GM20431 (cell line): ENCODE data around the gene THEM5.
"Not testable (repeated sequence)": the region's sequence is repeated elsewhere in the genome, so short reads cannot be mapped to it uniquely, and the experiment has no call there.

ENCODE experiments used
- in situ Hi-C: fragments of 300-500 bp; cut with MseI, MboI; formaldehyde crosslinking; loops from one replicate; pipeline ENCODE4 v1.15.0; 2020; ENCODE audit warnings: low sequenced_read_pairs; ENCODE audit not compliant: unreplicated experiment

The THEM5 gene, protein sequence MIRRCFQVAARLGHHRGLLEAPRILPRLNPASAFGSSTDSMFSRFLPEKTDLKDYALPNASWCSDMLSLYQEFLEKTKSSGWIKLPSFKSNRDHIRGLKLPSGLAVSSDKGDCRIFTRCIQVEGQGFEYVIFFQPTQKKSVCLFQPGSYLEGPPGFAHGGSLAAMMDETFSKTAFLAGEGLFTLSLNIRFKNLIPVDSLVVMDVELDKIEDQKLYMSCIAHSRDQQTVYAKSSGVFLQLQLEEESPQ

DNA sequence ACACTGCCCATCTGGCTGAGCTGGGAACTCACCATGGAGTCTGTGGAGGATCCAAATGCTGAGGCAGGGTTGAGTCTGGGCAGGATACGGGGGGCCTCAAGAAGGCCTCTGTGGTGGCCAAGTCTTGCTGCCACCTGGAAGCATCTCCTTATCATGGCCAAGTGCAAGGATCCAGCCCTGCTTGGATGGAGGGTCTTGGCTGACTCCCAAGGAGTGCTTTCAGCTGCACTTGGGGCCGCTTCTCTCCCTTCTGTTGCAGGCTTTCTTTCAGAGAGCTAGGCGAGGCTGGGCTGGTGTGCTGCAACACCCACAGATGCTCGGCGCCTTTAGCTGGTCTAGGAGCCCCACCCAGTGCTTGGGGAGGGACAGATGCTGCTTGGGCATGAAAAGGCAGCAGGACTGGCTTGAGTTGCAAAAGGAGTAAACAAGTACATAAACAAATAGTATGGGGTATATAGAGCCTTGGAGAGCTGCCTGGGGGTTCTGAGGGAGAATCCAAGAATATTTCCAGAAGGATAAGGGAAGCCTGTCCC, at the start of gene THEM5:
Gene THEM5, minus strand, starts transcription at position 302 of the 533 bp plus-strand sequence. Its CDS starts 147 bp downstream, at position 155.
- in situ Hi-C loops = no loop called here

DNA sequence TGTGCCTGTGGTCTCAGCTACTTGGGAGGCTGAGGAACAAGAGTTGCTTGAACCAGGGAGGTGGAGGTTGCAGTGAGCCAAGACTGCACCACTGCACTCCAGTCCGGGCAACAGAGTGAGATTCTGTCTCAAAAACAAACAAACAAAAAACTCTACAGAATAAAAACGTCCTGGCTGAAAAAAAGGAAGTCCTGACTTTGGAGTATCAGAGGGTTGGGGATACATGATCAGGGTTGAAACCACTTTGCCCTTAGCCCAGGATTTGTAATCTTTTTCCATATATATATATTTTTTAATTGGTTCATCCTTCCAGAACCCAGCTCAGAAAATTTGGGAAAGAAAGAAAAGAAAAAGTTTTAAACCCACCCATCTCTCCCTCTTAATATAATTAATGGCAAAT, 49.3 kb upstream of the THEM5 start:
- in situ Hi-C loops = no loop called here

DNA sequence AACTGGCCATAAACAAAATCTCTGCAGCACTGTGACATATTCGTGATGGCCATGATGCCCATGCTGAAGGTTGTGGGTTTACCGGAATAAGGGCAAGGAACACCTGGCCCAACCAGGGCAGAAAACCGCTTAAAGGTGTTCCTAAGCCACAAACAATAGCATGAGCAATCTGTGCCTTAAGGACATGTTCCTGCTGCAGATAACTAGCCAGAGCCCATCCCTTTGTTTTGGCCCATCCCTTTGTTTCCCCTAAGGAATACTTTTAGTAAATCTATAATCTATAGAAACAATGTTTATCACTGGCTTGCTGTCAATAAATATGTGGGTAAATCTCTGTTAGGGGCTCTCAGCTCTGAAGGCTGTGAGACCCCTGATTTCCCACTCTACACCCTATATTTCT, 47.3 kb upstream of the THEM5 start:
- in situ Hi-C loops = not testable (repeated sequence)

GRCh38 chr1:151898519-151898991, 45.0 kb upstream of the THEM5 start:
- in situ Hi-C loops = no loop called here

- in situ Hi-C loops = no loop called here
These were observed 44.5 kb upstream of the THEM5 start for GRCh38 chr1:151897991-151898431.

DNA sequence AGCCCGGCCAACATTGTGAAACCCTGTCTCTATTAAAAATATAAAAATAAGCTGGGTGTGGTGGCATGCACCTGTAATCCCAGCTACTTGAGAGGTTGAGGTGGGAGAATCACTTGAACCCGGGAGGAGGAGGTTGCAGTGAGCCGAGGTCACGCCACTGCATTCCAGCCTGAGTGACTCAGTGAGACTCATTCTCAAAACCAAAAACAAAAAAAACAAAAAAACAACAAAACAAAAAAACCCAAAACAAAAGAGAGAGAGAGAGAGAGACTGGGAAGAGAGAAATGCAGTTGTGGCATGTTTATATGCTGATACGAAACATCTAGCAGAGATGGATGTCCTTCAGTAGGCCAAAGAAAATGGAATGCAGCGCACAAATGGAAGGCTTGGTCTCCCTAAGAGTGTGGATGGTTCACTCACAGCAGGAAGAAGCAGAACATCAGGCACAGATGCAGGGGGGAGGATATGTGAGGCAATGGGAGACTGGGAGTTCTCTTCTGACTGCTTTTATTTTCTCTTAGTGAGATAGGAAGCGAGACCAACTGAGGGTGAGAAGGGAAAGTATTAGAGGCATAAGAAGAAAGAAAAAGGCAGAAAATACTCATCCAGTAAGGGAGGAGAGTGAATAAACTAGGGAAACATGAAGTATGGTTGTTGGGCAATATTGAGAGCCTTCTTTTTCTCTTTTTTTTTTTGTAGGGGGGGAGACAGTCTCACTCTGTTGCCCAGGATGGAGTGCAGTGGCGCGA, 39.8 kb upstream of the THEM5 start:
- in situ Hi-C loops = no loop called here

- in situ Hi-C loops = no loop called here
These were observed 38.7 kb upstream of the THEM5 start for GRCh38 chr1:151892190-151892589.

DNA sequence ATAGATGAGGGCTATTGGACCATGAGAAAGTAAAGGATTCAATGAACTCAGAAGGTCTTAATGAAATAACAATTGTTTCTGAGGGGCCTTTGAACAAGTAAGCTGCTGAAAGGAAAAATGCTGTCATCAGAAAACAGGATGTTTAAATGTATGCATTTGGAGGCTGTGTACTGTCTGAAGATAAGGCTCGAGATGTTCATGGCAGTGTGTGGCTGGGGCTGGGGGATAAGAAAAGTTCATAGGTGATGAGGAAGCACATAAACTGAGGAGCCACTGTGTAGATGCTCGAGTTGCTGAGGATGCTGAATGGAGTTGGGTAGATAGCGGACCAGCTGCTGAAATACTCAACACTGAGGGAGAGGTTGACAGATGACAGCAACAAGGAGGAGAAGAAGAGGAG, 38.0 kb upstream of the THEM5 start:
- in situ Hi-C loops = no loop called here

DNA sequence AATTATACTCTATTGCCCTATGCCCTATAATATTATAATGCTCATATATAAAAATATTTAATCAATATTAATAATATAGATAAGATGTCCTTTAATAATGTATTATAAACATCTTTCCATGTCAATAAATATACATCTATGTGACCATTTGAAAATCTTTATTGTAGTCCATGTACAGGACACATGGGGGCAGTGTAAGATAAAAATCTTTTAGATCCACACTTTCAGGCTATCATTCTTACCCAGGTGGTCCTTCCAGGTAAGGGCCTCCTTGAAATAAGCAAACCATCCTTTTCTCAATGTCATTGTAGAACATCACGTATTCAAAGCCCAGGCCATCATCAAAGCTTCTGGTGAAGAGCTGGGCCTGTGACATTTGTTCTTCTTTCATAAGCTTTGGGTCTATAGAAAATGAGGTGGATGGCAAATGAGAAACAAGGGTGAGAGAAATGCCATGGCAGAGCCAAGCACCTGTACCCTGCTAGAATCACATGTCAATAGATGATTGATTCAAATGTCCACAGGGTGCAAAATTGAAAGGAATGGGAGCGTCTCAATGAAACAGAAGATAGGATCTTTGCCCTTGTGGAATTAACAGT, 35.6 kb upstream of the THEM5 start:
- in situ Hi-C loops = no loop called here

DNA sequence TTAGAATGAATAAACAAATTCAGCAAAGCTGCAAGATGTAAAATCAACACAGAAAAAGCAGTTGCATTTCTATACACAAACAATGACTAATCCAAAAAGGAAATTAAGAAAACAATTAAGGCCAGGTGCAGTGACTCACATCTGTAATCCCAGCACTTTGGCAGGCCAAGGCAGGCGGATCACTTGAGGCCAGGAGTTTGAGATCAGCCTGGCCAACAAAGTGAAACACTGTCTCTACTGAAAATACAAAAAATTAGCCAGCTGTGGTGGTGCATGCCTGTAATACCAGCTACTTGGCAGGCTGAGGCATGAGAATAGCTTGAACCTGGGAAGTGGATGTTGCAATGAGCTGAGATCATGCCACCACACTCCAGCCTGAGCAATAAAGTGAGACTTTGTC, 33.5 kb upstream of the THEM5 start:
- in situ Hi-C loops = no loop called here

DNA sequence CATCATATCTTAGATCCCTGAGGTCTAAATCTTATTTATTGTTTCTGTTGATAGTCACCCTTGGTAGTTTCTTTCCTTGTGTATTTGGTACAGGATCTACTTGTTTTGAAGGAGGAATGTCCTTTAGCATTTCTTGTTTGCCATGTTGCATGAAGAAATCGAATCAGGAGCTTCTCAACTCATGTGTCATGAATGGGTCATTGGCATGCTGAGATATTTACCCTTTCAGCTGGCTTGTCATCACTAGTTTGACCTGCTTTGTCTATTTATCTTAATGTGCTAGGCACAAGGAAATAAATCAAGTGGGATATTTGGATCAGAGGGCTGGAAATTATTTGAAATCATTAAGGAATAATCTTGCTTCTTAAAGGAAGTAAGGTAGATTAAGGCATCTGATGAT, 32.0 kb upstream of the THEM5 start:
- in situ Hi-C loops = no loop called here

DNA sequence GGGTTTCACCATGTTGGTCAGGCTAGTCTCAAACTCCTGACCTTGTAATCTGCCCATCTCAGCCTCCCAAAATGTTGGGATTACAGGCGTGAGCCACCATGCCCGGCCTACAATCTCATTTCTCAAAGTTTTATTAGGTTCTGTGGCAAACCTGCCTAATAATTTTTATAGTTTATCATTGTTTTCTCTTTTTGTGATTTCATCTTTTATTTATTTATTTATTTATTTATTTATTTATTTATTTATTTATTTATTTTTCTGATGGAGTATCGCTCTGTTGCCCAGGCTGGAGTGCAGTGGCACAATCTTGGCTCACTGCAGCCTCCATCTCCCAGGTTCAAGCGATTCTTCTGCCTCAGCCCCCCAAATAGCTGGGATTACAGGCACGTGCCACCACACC, 31.4 kb upstream of the THEM5 start:
- in situ Hi-C loops = not testable (repeated sequence)

DNA sequence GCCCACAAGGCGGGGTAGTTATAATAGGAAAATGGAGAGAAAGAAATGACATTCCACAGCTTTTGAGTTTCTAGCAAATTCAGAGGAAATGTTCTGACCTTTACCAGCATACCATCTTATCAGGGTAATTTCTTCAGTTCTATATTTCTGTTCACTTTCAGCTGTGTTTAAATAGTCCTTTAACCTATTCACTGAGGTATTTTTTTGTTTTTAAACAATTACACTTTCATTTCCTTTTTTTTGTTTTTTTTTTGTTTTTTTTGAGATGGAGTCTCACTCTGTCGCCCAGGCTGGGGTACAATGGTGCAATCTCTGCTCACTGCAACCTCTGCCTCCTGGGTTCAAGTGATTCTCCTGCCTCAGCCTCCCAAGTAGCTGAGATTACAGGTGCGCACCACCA, 30.9 kb upstream of the THEM5 start:
- in situ Hi-C loops = not testable (repeated sequence)

- in situ Hi-C loops = not testable (repeated sequence)
These were observed 30.4 kb upstream of the THEM5 start for GRCh38 chr1:151883898-151884297.

- in situ Hi-C loops = not testable (repeated sequence)
These were observed 29.4 kb upstream of the THEM5 start for GRCh38 chr1:151882918-151883317.

GRCh38 chr1:151882466-151882865, 29.0 kb upstream of the THEM5 start:
- in situ Hi-C loops = no loop called here

- in situ Hi-C loops = no loop called here
These were observed 28.0 kb upstream of the THEM5 start for GRCh38 chr1:151881479-151881878.

DNA sequence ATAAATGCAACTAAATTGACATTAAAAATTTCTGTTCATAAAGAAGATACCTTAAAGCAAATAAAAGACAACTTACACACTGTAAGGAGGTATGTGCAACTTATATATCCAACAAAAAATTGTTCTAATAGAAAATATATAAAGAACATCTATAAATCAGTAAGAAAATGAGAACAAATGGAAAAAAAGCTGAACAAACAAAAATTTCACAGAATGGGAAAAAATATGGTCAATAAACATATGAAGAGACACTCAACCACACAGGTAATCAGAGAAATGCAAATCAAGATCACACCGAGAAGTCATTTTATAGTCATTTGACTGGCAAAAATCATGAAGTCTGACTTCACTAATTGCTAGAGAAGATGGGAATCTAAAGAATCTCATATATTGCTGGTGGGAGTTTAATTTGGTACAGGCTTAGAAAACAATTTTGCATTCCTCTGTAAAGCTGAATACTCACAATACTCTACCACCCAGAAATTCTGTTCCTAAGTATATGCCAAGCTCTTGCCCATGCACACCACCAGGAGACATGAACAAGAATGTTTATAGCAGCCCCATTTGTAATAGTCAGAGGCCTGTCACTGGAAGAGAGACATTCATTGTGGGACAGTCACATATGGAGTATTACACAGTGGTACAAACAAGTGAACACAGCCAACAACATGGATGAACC, 22.0 kb upstream of the THEM5 start:
- in situ Hi-C loops = no loop called here

GRCh38 chr1:151872776-151873175, 19.3 kb upstream of the THEM5 start:
- in situ Hi-C loops = not testable (repeated sequence)

DNA sequence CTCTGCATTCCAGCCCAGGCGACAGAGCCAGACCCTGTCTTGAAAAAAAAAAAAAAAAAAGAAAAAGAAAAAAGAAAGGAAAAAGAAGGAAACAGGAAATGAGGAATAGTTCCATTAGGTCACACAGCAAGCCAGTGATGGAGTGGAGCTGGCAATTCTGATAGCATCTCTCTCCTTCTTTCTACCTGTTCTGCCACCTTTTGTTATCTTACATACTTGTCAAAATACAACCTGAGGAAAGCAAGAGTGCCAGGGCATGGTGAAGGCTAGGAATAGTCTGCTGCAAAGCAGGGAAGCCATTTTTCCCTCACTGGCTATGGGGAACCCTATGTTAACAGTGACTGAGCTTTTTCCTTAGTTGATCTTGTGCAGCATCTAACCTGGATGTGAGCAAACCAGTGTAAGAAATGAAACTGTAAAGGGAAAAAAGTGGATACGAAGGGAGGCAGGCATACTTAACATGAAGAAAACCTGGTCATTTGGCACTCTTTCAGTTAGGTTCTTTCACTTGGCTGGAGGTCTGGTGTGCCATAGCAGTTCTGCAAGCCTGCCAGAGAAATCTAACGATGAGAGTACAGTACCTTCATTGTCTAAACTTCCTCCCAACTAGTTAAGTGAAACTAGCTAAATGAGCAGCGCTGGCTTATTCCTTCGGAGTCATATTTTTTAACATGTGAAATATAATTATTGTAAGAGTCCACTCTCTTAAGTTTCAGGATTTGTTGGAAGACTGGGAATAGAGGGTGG, 17.9 kb upstream of the THEM5 start:
- in situ Hi-C loops = no loop called here
